PFSK-1 (cell line): ENCODE data around the gene GTF2A2.

ENCODE experiments used
- FOXP2 ChIP-seq: optimal IDR thresholded peaks from 2 replicates; pipeline ENCODE3; 2011; ENCODE audit warnings: borderline replicate concordance, control low read depth, inconsistent platforms; ENCODE audit not compliant: insufficient read depth; ENCODE audit errors: extremely low read length, extremely low read depth
- POLR2AphosphoS5 ChIP-seq: IDR thresholded peaks from 2 replicates; pipeline ENCODE4 v1.6.1; 2012; ENCODE audit warnings: low read depth, mild to moderate bottlenecking, control low read depth, low read length, moderate library complexity
- REST ChIP-seq, 2 experiments: IDR thresholded peaks; 2 replicates each; pipeline versions ENCODE4 v1.6.1 to v1.8.0; 2011 to 2012; ENCODE audit warnings: low read depth in 2 of 2, low read length in 2 of 2, control low read depth in 1 of 2, inconsistent platforms in 1 of 2, mild to moderate bottlenecking in 1 of 2, moderate library complexity in 1 of 2; ENCODE audit not compliant: insufficient read depth in 1 of 2
- SIN3A ChIP-seq: IDR thresholded peaks from 2 replicates; pipeline ENCODE4 v1.6.1; 2012; ENCODE audit warnings: mild to moderate bottlenecking, low read length, moderate library complexity, borderline replicate concordance; ENCODE audit not compliant: insufficient read depth
- TAF1 ChIP-seq: IDR thresholded peaks from 2 replicates; pipeline ENCODE4 v1.6.1; 2012; ENCODE audit warnings: low read length, control low read depth, borderline replicate concordance; ENCODE audit not compliant: insufficient read depth

GRCh38 chr15:59687836-59688235, 30.5 kb upstream of the GTF2A2 start:
- TF ChIP-seq TAF1: no peak
- no peak for TF ChIP-seq REST (IDR thresholded peaks at IDR 0.05; ENCODE audit: insufficient read depth in 1 of 2, low read depth in 2 of 2, low read length in 2 of 2)
- TF ChIP-seq POLR2AphosphoS5: no peak
- TF ChIP-seq FOXP2: no peak
- TF ChIP-seq SIN3A: no peak
